HepG2 (cell line): Measurements from ENCODE around the gene MORN1. TPM values are rescaled to one million over a fixed set of nuclear protein-coding genes. Genes with fewer than 3 reads are reported as not detected.

Source experiments
- ATAC-seq: fragments of 200-7000 bp; cut with Tn5 transposase; 3 replicates; pipeline ENCODE4 v1.9.1; 2020; ENCODE audit warnings: mild to moderate bottlenecking, moderate library complexity
- BruUV-seq: library from RNA; stranded (reverse); fragments of 400-500 nt; replicated peaks from 2 replicates; lab custom pipeline; 2021; lab: Mats Ljungman, UMichigan
- CTCF ChIA-PET: fragments of 300-600 bp; formaldehyde crosslinking; extraction: SDS; loops from one replicate; lab custom pipeline; 2021; ENCODE audit warnings: low total read pairs, inconsistent platforms, low intra/inter-chr PET ratio; lab: Yijun Ruan, JAX
- POLR2A ChIA-PET: fragments of 350-600 bp; sonication (Branson Sonifier 250); formaldehyde crosslinking; loops from one replicate; lab custom pipeline; 2020; ENCODE audit warnings: antibody characterized with exemption, inconsistent platforms; lab: Yijun Ruan, JAX
- DNase-seq: peaks from one replicate; pipeline ENCODE4 v3.0.0-alpha.2; 2015; ENCODE audit warnings: low spot score
- FAIRE-seq: peaks from 3 replicates; lab custom pipeline; 2011; peaks lifted over from hg19 to GRCh38; lab: Jason Lieb, UNC
- H2AFZ ChIP-seq: one replicate; pipeline ENCODE4 v1.6.1; 2011; ENCODE audit warnings: low read length, inconsistent platforms
- H3K27ac ChIP-seq: fragments of 300-600 bp; 3 replicates; pipeline ENCODE4 v1.8.0; 2011; ENCODE audit warnings: mixed run types, mild to moderate bottlenecking, mixed read lengths, low read length, inconsistent platforms; ENCODE audit not compliant: insufficient read depth; ENCODE audit errors: extremely low read length
- H3K27me3 ChIP-seq, 2 experiments: fragments of 200-600 bp in 1 of 2; 2 replicates in 1 of 2; 3 replicates in 1 of 2; pipeline versions ENCODE4 v1.6.0 to v1.8.0; 2011; ENCODE audit warnings: low read length in 2 of 2, mild to moderate bottlenecking in 2 of 2, moderate library complexity in 2 of 2, inconsistent platforms in 1 of 2; ENCODE audit not compliant: insufficient read depth in 2 of 2, control insufficient read depth in 1 of 2
- H3K36me3 ChIP-seq, 2 experiments: fragments of 200-600 bp in 1 of 2; replicated peaks in 1 of 2; 2 replicates in 1 of 2; 3 replicates in 1 of 2; pipeline versions ENCODE4 v1.5.1 to v1.8.0; 2011; ENCODE audit warnings: low read length in 2 of 2, inconsistent platforms in 1 of 2; ENCODE audit not compliant: insufficient read depth in 2 of 2, control insufficient read depth in 1 of 2
- H3K4me1 ChIP-seq: 2 replicates; pipeline ENCODE4 v1.5.1; 2012; ENCODE audit warnings: low read length, inconsistent platforms; ENCODE audit not compliant: insufficient read depth
- H3K4me2 ChIP-seq: 2 replicates; pipeline ENCODE4 v1.6.0; 2011; ENCODE audit warnings: low read depth, low read length, inconsistent platforms
- H3K4me3 ChIP-seq, 3 experiments: fragments of 200-600 bp in 1 of 3; sonication (generic), shearing (Covaris generic) in 1 of 3; replicated peaks in 1 of 3; 2 replicates each; pipeline ENCODE4 v1.5.1; 2011 to 2016; ENCODE audit warnings: low read length in 3 of 3, inconsistent platforms in 2 of 3, low read depth in 2 of 3, mild to moderate bottlenecking in 2 of 3, control low read depth in 1 of 3, mixed read lengths in 1 of 3; ENCODE audit not compliant: insufficient read depth in 1 of 3
- H3K79me2 ChIP-seq: one replicate; pipeline ENCODE4 v1.6.1; 2011; ENCODE audit warnings: low read length, inconsistent platforms; ENCODE audit not compliant: insufficient read depth
- H3K9ac ChIP-seq: 2 replicates; pipeline ENCODE4 v1.6.0; 2011; ENCODE audit warnings: mild to moderate bottlenecking, low read depth, low read length, inconsistent platforms; ENCODE audit not compliant: insufficient read depth
- H3K9me3 ChIP-seq: 2 replicates; pipeline ENCODE4 v1.5.1; 2012; ENCODE audit warnings: mild to moderate bottlenecking, low read length
- H4K20me1 ChIP-seq: 2 replicates; pipeline ENCODE4 v1.6.0; 2011; ENCODE audit warnings: inconsistent platforms, mild to moderate bottlenecking, low read length, moderate library complexity; ENCODE audit not compliant: insufficient read depth
- BRD4 ChIP-seq: sonication (generic); formaldehyde crosslinking; IDR thresholded peaks from 2 replicates; pipeline ENCODE4 v1.4.0; 2020; ENCODE audit warnings: missing genetic modification reagents
- CENPBD1 ChIP-seq: sonication (generic); formaldehyde crosslinking; IDR thresholded peaks from 2 replicates; pipeline ENCODE4 v1.8.0; 2022; ENCODE audit warnings: missing genetic modification reagents, low read depth, mild to moderate bottlenecking, borderline replicate concordance
- CREB1 ChIP-seq, 2 experiments: fragments of 450-650 bp in 1 of 2; IDR thresholded peaks; 2 replicates each; pipeline ENCODE4 v1.6.1; 2016 to 2017; ENCODE audit warnings: control low read depth in 1 of 2, mild to moderate bottlenecking in 1 of 2, missing compliant biosample characterization in 1 of 2, missing genetic modification characterization in 1 of 2
- CTCF ChIP-seq: sonication (generic); formaldehyde crosslinking; IDR thresholded peaks from 2 replicates; pipeline ENCODE4 v1.5.0; 2020; ENCODE audit warnings: mild to moderate bottlenecking, missing genetic modification reagents, moderate library complexity
- HBP1 ChIP-seq: IDR thresholded peaks from 2 replicates; pipeline ENCODE4 v1.6.1; 2016; ENCODE audit warnings: low read depth, control low read depth
- KMT2B ChIP-seq: IDR thresholded peaks from 2 replicates; pipeline ENCODE4 v1.6.1; 2016; ENCODE audit warnings: missing genetic modification reagents, missing compliant biosample characterization
- NR2F1 ChIP-seq, 2 experiments: fragments of 450-650 bp in 1 of 2; formaldehyde crosslinking in 1 of 2; IDR thresholded peaks; 2 replicates each; pipeline versions ENCODE4 v1.5.0 to v1.6.1; 2016 to 2020; ENCODE audit warnings: mild to moderate bottlenecking in 1 of 2, missing compliant biosample characterization in 1 of 2, missing genetic modification reagents in 1 of 2, moderate library complexity in 1 of 2
- PHF8 ChIP-seq: sonication (generic); formaldehyde crosslinking; IDR thresholded peaks from 2 replicates; pipeline ENCODE4 v1.5.0; 2020; ENCODE audit warnings: missing genetic modification reagents
- RARA ChIP-seq: IDR thresholded peaks from 2 replicates; pipeline ENCODE4 v1.6.1; 2016; ENCODE audit warnings: missing genetic modification reagents, missing compliant biosample characterization
- SP1 ChIP-seq, 2 experiments: fragments of 450-650 bp in 1 of 2; sonication (generic) in 1 of 2; formaldehyde crosslinking in 1 of 2; IDR thresholded peaks; 2 replicates each; pipeline versions ENCODE4 v1.4.0 to v1.6.1; 2016 to 2020; ENCODE audit warnings: missing genetic modification reagents in 1 of 2
- ZFY ChIP-seq: sonication (generic); formaldehyde crosslinking; IDR thresholded peaks from 2 replicates; pipeline ENCODE4 v1.4.0; 2020; ENCODE audit warnings: missing genetic modification reagents
- ZNF367 ChIP-seq: sonication (generic); formaldehyde crosslinking; IDR thresholded peaks from 2 replicates; pipeline ENCODE4 v1.4.0; 2020; ENCODE audit warnings: missing genetic modification reagents, borderline replicate concordance
- ZNF572 ChIP-seq: sonication (generic); formaldehyde crosslinking; IDR thresholded peaks from 2 replicates; pipeline ENCODE4 v1.5.1; 2020; ENCODE audit warnings: mild to moderate bottlenecking, missing genetic modification reagents
- ZNF780A ChIP-seq: sonication (generic); formaldehyde crosslinking; IDR thresholded peaks from 2 replicates; pipeline ENCODE4 v1.8.0; 2022; ENCODE audit warnings: mild to moderate bottlenecking, missing genetic modification reagents, moderate library complexity
- WGBS: methylation state at CpG from one replicate; pipeline ENCODE4 v1.1.6; 2017; ENCODE audit warnings: low lambda C conversion rate; 5-methylcytosine and 5-hydroxymethylcytosine counted together
- in situ Hi-C: cut with HindIII; loops from 2 replicates; pipeline ENCODE4 v1.10.0; 2017; ENCODE audit warnings: low pct_unique_long_range_greater_than_20kb; ENCODE audit not compliant: extremely low pct_ligation_motif_present
- intact Hi-C: fragments of 100-400 bp; cut with micrococcal nuclease; formaldehyde crosslinking; loops from one replicate; pipeline ENCODE4 v1.10.0; 2022; ENCODE audit not compliant: unreplicated experiment
- polyA plus RNA-seq, 8 experiments: library from polyadenylated mRNA; depleted of rRNA in 3 of 8; stranded (reverse) in 7 of 8; unstranded in 1 of 8; fragments of >200 nt; fragmentation: Illumina TruSeq in 4 of 8; extraction: Trizol in 4 of 8; gene quantifications; 2 replicates each; pipeline versions ENCODE4 v1.2.1 to v1.2.3, GENCODE V29; 2011 to 2016; ENCODE audit warnings: low read depth in 4 of 8, missing spikeins in 1 of 8, mixed read lengths in 1 of 8; ENCODE audit not compliant: insufficient read depth in 1 of 8
- total RNA-seq, 5 experiments: library from RNA; depleted of rRNA; stranded (reverse); fragments of >200 nt; fragmentation: Illumina TruSeq; extraction: Trizol; gene quantifications; 2 replicates each; pipeline ENCODE4 v1.2.3, GENCODE V29; 2016; ENCODE audit warnings: low read depth in 1 of 5

MORN1 gene
- total and polyA plus RNA-seq, 2 of the 13 experiments (the other 11 are each of a cell fraction or from before 2014, with no cell fraction given) = 3.1 to 6.5 TPM

- ATAC-seq (no peak), DNase-seq (no peak), FAIRE-seq (no peak)
- H3K36me3 ChIP-seq = no peaks in the 10 kb centered on the region
- intact Hi-C loops = no loop called here
- H3K4me3 ChIP-seq = no peak overlapping the region
- CTCF ChIA-PET = no interaction called here
- H3K27me3 ChIP-seq = peaks cover 25 to 68% of the 10 kb centered on the region in 2 experiments; a peak in 4 of 5 replicates
- no peaks in the 10 kb centered on the region for H3K79me2 ChIP-seq
- 54% methylated on average over 25 of the region's 29 CpGs for WGBS
- TF ChIP-seq HBP1 (CRISPR knock-in tag) (no peak), KMT2B (CRISPR knock-in tag) (no peak)
- H3K4me2 ChIP-seq = no peak overlapping the region
- H3K9ac ChIP-seq = no peak overlapping the region
- BruUV-seq = no TSS peak
- H3K9me3 ChIP-seq = no peaks in the 10 kb centered on the region
- no peaks in the 10 kb centered on the region for H4K20me1 ChIP-seq
- H3K27ac ChIP-seq = no peak overlapping the region
- no peaks in the 10 kb centered on the region for H3K4me1 ChIP-seq
- in situ Hi-C loops = no loop called here
- H2AFZ ChIP-seq = no peak overlapping the region
- POLR2A ChIA-PET = no interaction called here
These were observed 49.5 kb downstream of the MORN1 start for GRCh38 chr1:2341706-2342383.

GRCh38 chr1:2340918-2341254, 50.5 kb downstream of the MORN1 start:
- ATAC-seq = no peak
- FAIRE-seq = no peak
- Histone ChIP-seq H3K9me3 (no peaks in the 10 kb centered on the region), H4K20me1 (no peaks in the 10 kb centered on the region), H3K4me3 (no peak overlapping the region), H3K36me3 (no peaks in the 10 kb centered on the region), H3K27me3 (peaks cover 27 to 73% of the 10 kb centered on the region in 2 experiments; a peak in 4 of 5 replicates), H2AFZ (no peak overlapping the region), H3K27ac (no peak overlapping the region), H3K9ac (no peak overlapping the region), H3K79me2 (no peaks in the 10 kb centered on the region), H3K4me2 (no peak overlapping the region), H3K4me1 (no peaks in the 10 kb centered on the region)
- intact Hi-C loops (no loop called here), in situ Hi-C loops (no loop called here)
- ChIA-PET CTCF (no interaction called here), POLR2A (no interaction called here)
- TF ChIP-seq PHF8 (CRISPR knock-in tag) (no peak), NR2F1 (CRISPR knock-in tag; IDR thresholded peaks at IDR 0.05) (no peak), CREB1 (IDR thresholded peaks at IDR 0.05) (no peak), CREB1 (CRISPR knock-in tag; IDR thresholded peaks at IDR 0.05) (no peak), ZNF780A (no peak), BRD4 (CRISPR knock-in tag) (no peak), ZFY (CRISPR knock-in tag) (no peak), SP1 (IDR thresholded peaks at IDR 0.05) (no peak), SP1 (CRISPR knock-in tag; IDR thresholded peaks at IDR 0.05) (no peak), ZNF572 (CRISPR knock-in tag) (no peak), ZNF367 (no peak), CENPBD1 (CRISPR knock-in tag) (no peak), RARA (CRISPR knock-in tag) (no peak), CTCF (CRISPR knock-in tag) (no peak)
- 61% methylated on average over 6 of the region's 14 CpGs for WGBS
- no peak for DNase-seq
- BruUV-seq = no TSS peak
